Epithelial cell of esophagus (primary cell): ENCODE measurements around the gene GPR39.

Experiments
- DNase-seq: peaks from one replicate; pipeline ENCODE4 v3.0.0; 2010; ENCODE audit warnings: low read depth
- H3K4me3 ChIP-seq: 2 replicates; pipeline ENCODE4 v1.5.1; 2011; ENCODE audit warnings: mild to moderate bottlenecking, low read length, control low read depth
- CTCF ChIP-seq: IDR thresholded peaks from 2 replicates; pipeline ENCODE4 v1.5.1; 2011; ENCODE audit warnings: low read depth, mild to moderate bottlenecking, low read length, control low read depth, inconsistent platforms; ENCODE audit not compliant: insufficient read depth; ENCODE audit errors: missing control alignments

GPR39 gene

GRCh38 chr2:132470746-132471145, 54.1 kb downstream of the GPR39 start:
- no peak for TF ChIP-seq CTCF
- no peak for DNase-seq
- no peak overlapping the region for H3K4me3 ChIP-seq

GRCh38 chr2:132473174-132473883, 56.7 kb downstream of the GPR39 start:
- no peak for DNase-seq
- TF ChIP-seq CTCF: no peak
- H3K4me3 ChIP-seq: no peak overlapping the region

GRCh38 chr2:132475615-132476014, 59.0 kb downstream of the GPR39 start:
- DNase-seq: no peak
- no peak for TF ChIP-seq CTCF
- no peak overlapping the region for H3K4me3 ChIP-seq

GRCh38 chr2:132477436-132477835, 60.8 kb downstream of the GPR39 start:
- no peak for DNase-seq
- no peak for TF ChIP-seq CTCF
- H3K4me3 ChIP-seq: no peak overlapping the region

- TF ChIP-seq CTCF: no peak
- no peak overlapping the region for H3K4me3 ChIP-seq
- no peak for DNase-seq
Measured at GRCh38 chr2:132477962-132478361, 61.4 kb downstream of the GPR39 start.

GRCh38 chr2:132478461-132479105, 62.0 kb downstream of the GPR39 start:
- no peak for DNase-seq
- TF ChIP-seq CTCF: no peak
- H3K4me3 ChIP-seq: no peak overlapping the region

GRCh38 chr2:132479155-132479554, 62.5 kb downstream of the GPR39 start:
- TF ChIP-seq CTCF: no peak
- DNase-seq: no peak
- H3K4me3 ChIP-seq: no peak overlapping the region
